IMR-90 (cell line): ENCODE results near the gene PCDH20. TPM values are rescaled to one million over a fixed set of nuclear protein-coding genes. Genes with fewer than 3 reads are reported as not detected.
A peak's percentile ranks its signal among the peaks of the same experiment; 100 is the strongest.

Source experiments
- ATAC-seq: fragments of 200-7000 bp; cut with Tn5 transposase; 2 replicates; pipeline ENCODE4 v1.9.1; 2020; ENCODE audit warnings: low read depth, mild to moderate bottlenecking, moderate library complexity
- BruUV-seq: library from RNA; stranded (reverse); fragments of 400-500 nt; replicated peaks from 2 replicates; lab custom pipeline; 2021; lab: Mats Ljungman, UMichigan
- CTCF ChIA-PET: fragments of 300-600 bp; formaldehyde crosslinking; extraction: SDS; loops from one replicate; lab custom pipeline; 2021; ENCODE audit warnings: antibody characterized with exemption; lab: Yijun Ruan, JAX
- POLR2A ChIA-PET: fragments of 300-600 bp; sonication (Branson Sonifier 250); formaldehyde crosslinking; loops from one replicate; lab custom pipeline; 2022; ENCODE audit warnings: antibody characterized with exemption; ENCODE audit not compliant: unreplicated experiment; lab: Charles Lee
- DNase-seq: peaks from one replicate; pipeline ENCODE4 v3.0.0; 2013
- H2AFZ ChIP-seq: replicated peaks from 2 replicates; pipeline ENCODE3; 2013; ENCODE audit warnings: low read length, mild to moderate bottlenecking; ENCODE audit not compliant: poor library complexity
- H2AK5ac ChIP-seq: 2 replicates; pipeline ENCODE4 v1.6.1; 2013; ENCODE audit warnings: low read depth, low read length, inconsistent platforms
- H2AK9ac ChIP-seq: replicated peaks from 2 replicates; pipeline ENCODE3; 2013; ENCODE audit warnings: mild to moderate bottlenecking, low read depth, low read length, moderate library complexity; ENCODE audit not compliant: poor library complexity
- H2BK120ac ChIP-seq: 2 replicates; pipeline ENCODE4 v1.6.1; 2013; ENCODE audit warnings: low read depth, low read length, inconsistent platforms
- H2BK15ac ChIP-seq: 3 replicates; pipeline ENCODE4 v1.6.1; 2013; ENCODE audit warnings: low read depth, low read length, inconsistent platforms
- H2BK20ac ChIP-seq: 2 replicates; pipeline ENCODE4 v1.6.1; 2013; ENCODE audit warnings: low read depth, mild to moderate bottlenecking, inconsistent platforms, low read length, moderate library complexity
- H2BK5ac ChIP-seq: 2 replicates; pipeline ENCODE4 v1.6.1; 2013; ENCODE audit warnings: mild to moderate bottlenecking, low read depth, low read length, inconsistent platforms; ENCODE audit not compliant: poor library complexity, severe bottlenecking
- H3K14ac ChIP-seq: replicated peaks from 2 replicates; pipeline ENCODE4 v1.6.1; 2013; ENCODE audit warnings: low read depth, low read length, inconsistent platforms
- H3K18ac ChIP-seq: 2 replicates; pipeline ENCODE4 v1.6.1; 2013; ENCODE audit warnings: low read depth, low read length, control low read depth
- H3K23ac ChIP-seq: 2 replicates; pipeline ENCODE4 v1.6.1; 2013; ENCODE audit warnings: low read depth, low read length, inconsistent platforms
- H3K27ac ChIP-seq: 2 replicates; pipeline ENCODE4 v1.5.1; 2013; ENCODE audit warnings: mild to moderate bottlenecking, control low read depth, low read length; ENCODE audit not compliant: insufficient read depth
- H3K27me3 ChIP-seq: 2 replicates; pipeline ENCODE4 v1.6.1; 2013; ENCODE audit warnings: low read length; ENCODE audit not compliant: control insufficient read depth, insufficient read depth
- H3K36me3 ChIP-seq: 2 replicates; pipeline ENCODE4 v1.6.1; 2013; ENCODE audit warnings: low read length, mixed read lengths; ENCODE audit not compliant: control insufficient read depth, insufficient read depth
- H3K4ac ChIP-seq: 2 replicates; pipeline ENCODE4 v1.6.1; 2013; ENCODE audit warnings: low read depth, low read length, inconsistent platforms
- H3K4me1 ChIP-seq: 2 replicates; pipeline ENCODE4 v1.6.1; 2013; ENCODE audit warnings: low read length, mixed read lengths; ENCODE audit not compliant: control insufficient read depth, insufficient read depth
- H3K4me2 ChIP-seq: 2 replicates; pipeline ENCODE4 v1.6.1; 2013; ENCODE audit warnings: low read depth, mild to moderate bottlenecking, control low read depth, low read length, moderate library complexity
- H3K4me3 ChIP-seq: 2 replicates; pipeline ENCODE4 v1.5.1; 2013; ENCODE audit warnings: low read depth, mild to moderate bottlenecking, control low read depth, low read length, moderate library complexity; ENCODE audit not compliant: insufficient read depth
- H3K56ac ChIP-seq: 2 replicates; pipeline ENCODE4 v1.6.1; 2013; ENCODE audit warnings: low read length, inconsistent platforms; ENCODE audit not compliant: insufficient read depth; ENCODE audit errors: extremely low read depth
- H3K79me1 ChIP-seq, 2 experiments: 2 replicates each; pipeline ENCODE4 v1.6.1; 2013; ENCODE audit warnings: low read length in 2 of 2, inconsistent platforms in 1 of 2, low read depth in 1 of 2
- H3K9ac ChIP-seq: 2 replicates; pipeline ENCODE4 v1.6.1; 2013; ENCODE audit warnings: low read depth, low read length, control low read depth
- H3K9me1 ChIP-seq: 2 replicates; pipeline ENCODE4 v1.6.1; 2013; ENCODE audit warnings: low read length, inconsistent platforms; ENCODE audit not compliant: insufficient read depth
- H3K9me3 ChIP-seq: 2 replicates; pipeline ENCODE4 v1.6.1; 2013; ENCODE audit warnings: low read length; ENCODE audit not compliant: control insufficient read depth, insufficient read depth
- H4K20me1 ChIP-seq: 2 replicates; pipeline ENCODE4 v1.6.1; 2013; ENCODE audit warnings: low read length, inconsistent platforms; ENCODE audit not compliant: insufficient read depth
- H4K5ac ChIP-seq: 2 replicates; pipeline ENCODE4 v1.6.1; 2013; ENCODE audit warnings: mild to moderate bottlenecking, low read depth, low read length, control low read depth
- H4K8ac ChIP-seq, 2 experiments: 2 replicates each; pipeline ENCODE4 v1.6.1; 2013; ENCODE audit warnings: low read depth in 2 of 2, low read length in 2 of 2, control low read depth in 1 of 2, inconsistent platforms in 1 of 2
- H4K91ac ChIP-seq: 2 replicates; pipeline ENCODE4 v1.6.1; 2013; ENCODE audit warnings: low read depth, low read length, inconsistent platforms; ENCODE audit not compliant: insufficient read depth
- CHD1 ChIP-seq: IDR thresholded peaks from 2 replicates; pipeline ENCODE4 v1.6.1; 2012; ENCODE audit warnings: low read depth, low read length, improper control_type of control experiment
- MAFK ChIP-seq: IDR thresholded peaks from 2 replicates; pipeline ENCODE4 v1.6.1; 2012; ENCODE audit warnings: low read depth, low read length, improper control_type of control experiment
- POLR2A ChIP-seq: IDR thresholded peaks from 2 replicates; pipeline ENCODE4 v1.6.1; 2012; ENCODE audit warnings: mild to moderate bottlenecking, low read depth, low read length
- RAD21 ChIP-seq: IDR thresholded peaks from 2 replicates; pipeline ENCODE4 v1.6.1; 2012; ENCODE audit warnings: low read length, improper control_type of control experiment
- RFX5 ChIP-seq: IDR thresholded peaks from 2 replicates; pipeline ENCODE4 v1.8.0; 2012; ENCODE audit warnings: low read depth, mild to moderate bottlenecking, low read length, moderate library complexity
- SMC3 ChIP-seq: fragments of 150-350 bp; IDR thresholded peaks from 2 replicates; pipeline ENCODE4 v1.6.1; 2016; ENCODE audit warnings: low read depth, mild to moderate bottlenecking, antibody characterized with exemption, low read length, moderate library complexity
- WGBS, 2 experiments: methylation state at CpG; one replicate each; pipeline versions ENCODE4 v1.1.5 to v1.1.7; 2013; ENCODE audit warnings: missing lambda C conversion rate in 2 of 2; ENCODE audit not compliant: insufficient read length in 1 of 2; ENCODE audit errors: extremely low coverage in 2 of 2; 5-methylcytosine and 5-hydroxymethylcytosine counted together
- dilution Hi-C: fragments of 300-500 bp; cut with HindIII; formaldehyde crosslinking; loops from one replicate; pipeline ENCODE4 v1.14.3; 2018; ENCODE audit warnings: low sequenced_read_pairs; ENCODE audit not compliant: unreplicated experiment
- in situ Hi-C: fragments of 300-500 bp; cut with MboI; formaldehyde crosslinking; loops from 3 replicates; pipeline ENCODE4 v1.14.3; 2019; ENCODE audit warnings: low sequenced_read_pairs, inconsistent platforms, mixed read lengths
- intact Hi-C: fragments of 100-400 bp; cut with micrococcal nuclease; formaldehyde crosslinking; loops from 2 replicates; pipeline ENCODE4 v1.10.0; 2022
- polyA plus RNA-seq, 3 experiments: library from polyadenylated mRNA; depleted of rRNA; stranded (reverse); fragments of >200 nt; gene quantifications; 2 replicates each; pipeline ENCODE4 v1.2.3, GENCODE V29; 2012; ENCODE audit warnings: low replicate concordance in 1 of 3
- total RNA-seq: library from RNA; depleted of rRNA; stranded (reverse); fragments of >200 nt; gene quantifications from 2 replicates; pipeline ENCODE4 v1.2.3, GENCODE V29; 2012
- TF ChIP-seq, protein P1 (sequence below): conservative IDR thresholded peaks from 2 replicates; pipeline ENCODE4 v1.5.1; 2012; ENCODE audit warnings: mild to moderate bottlenecking, low read depth, low read length, improper control_type of control experiment

PCDH20 gene
- total and polyA plus RNA-seq, 2 of the 4 experiments (the other 2 are of a cell fraction) = not detected

DNA sequence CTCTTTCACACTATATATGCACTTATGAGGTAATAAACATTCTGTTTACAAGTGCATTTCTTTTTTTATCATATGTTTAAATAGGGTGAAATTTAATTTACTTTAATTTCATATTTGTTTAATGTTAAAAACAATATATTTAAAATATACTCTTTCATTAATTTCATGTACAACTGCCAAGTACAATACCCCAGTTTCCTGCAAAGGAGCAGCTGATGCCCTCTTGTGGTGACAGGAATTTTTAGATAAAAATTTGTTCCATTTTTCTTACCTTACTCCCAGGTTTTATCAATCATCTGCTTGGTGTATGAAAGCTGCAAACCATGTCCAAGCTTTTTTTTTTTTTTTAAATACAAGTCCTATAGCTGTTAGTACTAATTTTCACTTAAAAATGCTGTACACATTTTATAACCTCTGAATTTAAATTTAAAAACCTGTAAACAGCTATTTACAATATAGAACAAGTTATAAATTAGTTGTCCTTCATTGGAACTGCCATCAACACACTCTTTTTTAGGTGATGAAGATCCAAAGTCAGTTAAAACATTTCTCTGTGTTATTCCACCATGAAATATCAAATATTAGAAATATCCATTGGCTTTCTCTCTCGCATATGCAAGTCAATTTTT lies 4.9 kb downstream of the PCDH20 start:
- Histone ChIP-seq H2BK20ac (no peak overlapping the region), H3K18ac (no peak overlapping the region), H2BK15ac (no peak overlapping the region), H2BK5ac (no peak overlapping the region), H3K4me1 (no peaks in the 10 kb centered on the region), H3K9me3 (no peaks in the 10 kb centered on the region), H3K27me3 (peaks cover 6% of the 10 kb centered on the region; the same call in 1 of the 2 replicates), H4K20me1 (no peaks in the 10 kb centered on the region), H2BK120ac (no peak overlapping the region), H4K8ac (no peak overlapping the region), H3K27ac (no peak overlapping the region), H2AK9ac (no peak overlapping the region), H3K79me1 (no peaks in the 10 kb centered on the region), H4K91ac (no peak overlapping the region), H3K36me3 (no peaks in the 10 kb centered on the region), H3K4me2 (no peak overlapping the region), H3K56ac (no peak overlapping the region), H3K9me1 (no peaks in the 10 kb centered on the region), H2AK5ac (no peak overlapping the region), H3K14ac (no peak overlapping the region), H3K4ac (no peak overlapping the region), H4K5ac (no peak overlapping the region), H3K23ac (no peak overlapping the region), H2AFZ (no peak overlapping the region), H3K9ac (no peak overlapping the region), H3K4me3 (no peak overlapping the region)
- BruUV-seq = no TSS peak
- peak; percentile 8 for DNase-seq
- WGBS, 2 experiments = no CpG with 5 or more reads among the region's 1 CpG
- CTCF ChIA-PET = interaction anchor here (0.6 to 1.1 kb wide), 2 partner anchors 9 to 68 kb away, joined by 4 to 7 read pairs; no protein-coding TSS in a partner anchor
- dilution Hi-C loops = no loop called here
- in situ Hi-C loops = loop anchor here (10.0 kb wide), 2 partner anchors 786 to 956 kb away; no protein-coding TSS in a partner anchor
- POLR2A ChIA-PET = no interaction called here
- intact Hi-C loops = loop anchor here (1.0 to 2.0 kb wide), 2 partner anchors 784 to 961 kb away; no protein-coding TSS in a partner anchor
- no peak for ATAC-seq
- TF ChIP-seq RFX5 (no peak), CHD1 (no peak), RAD21 (peak; percentile 31; the same call in 1 of the 2 replicates), POLR2A (no peak), MAFK (no peak), SMC3 (peak; percentile 54)
- TF ChIP-seq, protein P1, sequence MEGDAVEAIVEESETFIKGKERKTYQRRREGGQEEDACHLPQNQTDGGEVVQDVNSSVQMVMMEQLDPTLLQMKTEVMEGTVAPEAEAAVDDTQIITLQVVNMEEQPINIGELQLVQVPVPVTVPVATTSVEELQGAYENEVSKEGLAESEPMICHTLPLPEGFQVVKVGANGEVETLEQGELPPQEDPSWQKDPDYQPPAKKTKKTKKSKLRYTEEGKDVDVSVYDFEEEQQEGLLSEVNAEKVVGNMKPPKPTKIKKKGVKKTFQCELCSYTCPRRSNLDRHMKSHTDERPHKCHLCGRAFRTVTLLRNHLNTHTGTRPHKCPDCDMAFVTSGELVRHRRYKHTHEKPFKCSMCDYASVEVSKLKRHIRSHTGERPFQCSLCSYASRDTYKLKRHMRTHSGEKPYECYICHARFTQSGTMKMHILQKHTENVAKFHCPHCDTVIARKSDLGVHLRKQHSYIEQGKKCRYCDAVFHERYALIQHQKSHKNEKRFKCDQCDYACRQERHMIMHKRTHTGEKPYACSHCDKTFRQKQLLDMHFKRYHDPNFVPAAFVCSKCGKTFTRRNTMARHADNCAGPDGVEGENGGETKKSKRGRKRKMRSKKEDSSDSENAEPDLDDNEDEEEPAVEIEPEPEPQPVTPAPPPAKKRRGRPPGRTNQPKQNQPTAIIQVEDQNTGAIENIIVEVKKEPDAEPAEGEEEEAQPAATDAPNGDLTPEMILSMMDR = peak; percentile 50
